H9 (cell line): Measurements from ENCODE around the gene ADAM19. TPM values are rescaled to one million over a fixed set of nuclear protein-coding genes. Genes with fewer than 3 reads are reported as not detected.

Source experiments
- DNase-seq: peaks from one replicate; pipeline ENCODE4 v3.0.0-alpha.2; 2017
- H2AFZ ChIP-seq: one replicate; pipeline ENCODE4 v1.6.1; 2013; ENCODE audit warnings: mild to moderate bottlenecking, low read length, control low read depth, moderate library complexity
- H2AK5ac ChIP-seq: 2 replicates; pipeline ENCODE4 v1.6.1; 2013; ENCODE audit warnings: low read length, control low read depth, mixed read lengths; ENCODE audit not compliant: insufficient read length
- H2BK120ac ChIP-seq: one replicate; pipeline ENCODE4 v1.6.1; 2013; ENCODE audit warnings: low read depth, mild to moderate bottlenecking, low read length, control low read depth, inconsistent platforms; ENCODE audit not compliant: poor library complexity, severe bottlenecking
- H2BK12ac ChIP-seq: 2 replicates; pipeline ENCODE4 v1.6.1; 2013; ENCODE audit warnings: low read length, control low read depth, mixed read lengths, low read depth; ENCODE audit not compliant: insufficient read length
- H2BK15ac ChIP-seq: 2 replicates; pipeline ENCODE4 v1.6.1; 2013; ENCODE audit warnings: low read depth, low read length, control low read depth
- H2BK20ac ChIP-seq: one replicate; pipeline ENCODE4 v1.6.1; 2013; ENCODE audit warnings: low read depth, mild to moderate bottlenecking, low read length, control low read depth, inconsistent platforms; ENCODE audit not compliant: poor library complexity, severe bottlenecking
- H2BK5ac ChIP-seq: 2 replicates; pipeline ENCODE4 v1.6.1; 2013; ENCODE audit warnings: low read length, control low read depth, mixed read lengths; ENCODE audit not compliant: insufficient read length
- H3K14ac ChIP-seq: 2 replicates; pipeline ENCODE4 v1.6.1; 2013; ENCODE audit warnings: low read length, control low read depth; ENCODE audit not compliant: insufficient read depth
- H3K18ac ChIP-seq: 2 replicates; pipeline ENCODE4 v1.6.1; 2013; ENCODE audit warnings: low read depth, mild to moderate bottlenecking, mixed read lengths, low read length, control low read depth; ENCODE audit not compliant: insufficient read length
- H3K23ac ChIP-seq: 2 replicates; pipeline ENCODE4 v1.6.1; 2013; ENCODE audit warnings: low read length, control low read depth, mixed read lengths, low read depth; ENCODE audit not compliant: insufficient read length
- H3K23me2 ChIP-seq: 2 replicates; pipeline ENCODE4 v1.6.1; 2013; ENCODE audit warnings: low read depth, mild to moderate bottlenecking, mixed read lengths, low read length, control low read depth; ENCODE audit not compliant: insufficient read length, poor library complexity, severe bottlenecking
- H3K27ac ChIP-seq: 2 replicates; pipeline ENCODE4 v1.5.1; 2013; ENCODE audit warnings: low read length, control low read depth, mixed read lengths, low read depth; ENCODE audit not compliant: insufficient read length
- H3K27me3 ChIP-seq: 2 replicates; pipeline ENCODE4 v1.6.1; 2013; ENCODE audit warnings: low read length, control low read depth, inconsistent platforms; ENCODE audit not compliant: insufficient read depth
- H3K4ac ChIP-seq: 2 replicates; pipeline ENCODE4 v1.6.1; 2013; ENCODE audit warnings: low read depth, mild to moderate bottlenecking, control low read depth, inconsistent platforms, low read length, moderate library complexity
- H3K4me1 ChIP-seq: 2 replicates; pipeline ENCODE4 v1.6.1; 2013; ENCODE audit warnings: low read length, control low read depth, inconsistent platforms; ENCODE audit not compliant: insufficient read depth
- H3K4me2 ChIP-seq: 2 replicates; pipeline ENCODE4 v1.6.1; 2013; ENCODE audit warnings: low read length, control low read depth, mixed read lengths; ENCODE audit not compliant: insufficient read length, insufficient read depth
- H3K56ac ChIP-seq: 2 replicates; pipeline ENCODE4 v1.6.1; 2013; ENCODE audit warnings: low read depth, mild to moderate bottlenecking, mixed read lengths, low read length, control low read depth; ENCODE audit not compliant: insufficient read length
- H3K79me1 ChIP-seq: 2 replicates; pipeline ENCODE4 v1.6.1; 2013; ENCODE audit warnings: low read depth, mild to moderate bottlenecking, moderate library complexity, low read length, control low read depth, inconsistent platforms; ENCODE audit not compliant: insufficient read depth, poor library complexity, severe bottlenecking
- H3K79me2 ChIP-seq: 2 replicates; pipeline ENCODE4 v1.6.1; 2013; ENCODE audit warnings: low read length, control low read depth, inconsistent platforms; ENCODE audit not compliant: insufficient read depth
- H3K9ac ChIP-seq: 2 replicates; pipeline ENCODE4 v1.6.1; 2013; ENCODE audit warnings: low read length, control low read depth, mixed read lengths; ENCODE audit not compliant: insufficient read length; ENCODE audit errors: extremely low read depth
- H3K9me3 ChIP-seq: one replicate; pipeline ENCODE4 v1.6.1; 2013; ENCODE audit warnings: low read depth, low read length, inconsistent platforms; ENCODE audit not compliant: control insufficient read depth
- H3T11ph ChIP-seq: one replicate; pipeline ENCODE4 v1.6.1; 2013; ENCODE audit warnings: mild to moderate bottlenecking, low read length, control low read depth, inconsistent platforms
- H4K20me1 ChIP-seq: one replicate; pipeline ENCODE4 v1.6.1; 2013; ENCODE audit not compliant: control insufficient read depth, insufficient read length, insufficient read depth
- H4K5ac ChIP-seq: 2 replicates; pipeline ENCODE4 v1.6.1; 2013; ENCODE audit warnings: low read depth, mild to moderate bottlenecking, mixed read lengths, low read length, control low read depth; ENCODE audit not compliant: insufficient read length
- H4K8ac ChIP-seq: replicated peaks from 2 replicates; pipeline ENCODE4 v1.6.1; 2013; ENCODE audit warnings: low read length, control low read depth, mixed read lengths, low read depth; ENCODE audit not compliant: insufficient read length
- H4K91ac ChIP-seq: 2 replicates; pipeline ENCODE4 v1.6.1; 2013; ENCODE audit warnings: low read depth, mild to moderate bottlenecking, moderate library complexity, mixed read lengths, low read length, control low read depth; ENCODE audit not compliant: insufficient read length
- H3K27ac Mint-ChIP-seq, 3 experiments: 2 replicates in 2 of 3; 3 replicates in 1 of 3; pipeline ENCODE4 v1.8.0; 2020 to 2021; ENCODE audit warnings: mixed read lengths in 3 of 3, mild to moderate bottlenecking in 1 of 3, moderate library complexity in 1 of 3
- H3K27me3 Mint-ChIP-seq: 2 replicates; pipeline ENCODE4 v1.8.0; 2021; ENCODE audit warnings: low read depth, mild to moderate bottlenecking, moderate library complexity, mixed read lengths
- H3K36me3 Mint-ChIP-seq, 3 experiments: 2 replicates in 2 of 3; 3 replicates in 1 of 3; pipeline ENCODE4 v1.8.0; 2020 to 2021; ENCODE audit warnings: low read depth in 3 of 3, mixed read lengths in 3 of 3; ENCODE audit not compliant: insufficient read depth in 1 of 3
- H3K4me1 Mint-ChIP-seq, 2 experiments: 2 replicates each; pipeline ENCODE4 v1.8.0; 2020; ENCODE audit warnings: mixed read lengths in 2 of 2
- H3K4me3 Mint-ChIP-seq, 2 experiments: 2 replicates in 1 of 2; 3 replicates in 1 of 2; pipeline ENCODE4 v1.8.0; 2020 to 2021; ENCODE audit warnings: mild to moderate bottlenecking in 2 of 2, mixed read lengths in 2 of 2, moderate library complexity in 1 of 2
- H3K9me3 Mint-ChIP-seq, 2 experiments: 2 replicates in 1 of 2; 3 replicates in 1 of 2; pipeline ENCODE4 v1.8.0; 2020; ENCODE audit warnings: mild to moderate bottlenecking in 2 of 2, mixed read lengths in 2 of 2, moderate library complexity in 1 of 2
- WGBS: extraction: QIAGEN DNeasy Blood & Tissue Kit; methylation state at CpG from one replicate; pipeline ENCODE4 v1.1.7; 2013; ENCODE audit warnings: missing lambda C conversion rate, low lambda C conversion rate, mixed read lengths; ENCODE audit not compliant: insufficient read length; ENCODE audit errors: extremely low coverage; 5-methylcytosine and 5-hydroxymethylcytosine counted together
- total RNA-seq: library from RNA; stranded (reverse); gene quantifications from 2 replicates; pipeline ENCODE4 v1.2.1, GENCODE V29; 2021
- TF ChIP-seq, protein P1 (sequence below): fragments of 200-600 bp; sonication (generic); conservative IDR thresholded peaks from 3 replicates; pipeline ENCODE4 v1.8.0; 2021; ENCODE audit warnings: antibody characterized with exemption, mild to moderate bottlenecking

The ADAM19 gene
- total RNA-seq, 1 experiment from 2014 or later = 9.9 TPM

DNA sequence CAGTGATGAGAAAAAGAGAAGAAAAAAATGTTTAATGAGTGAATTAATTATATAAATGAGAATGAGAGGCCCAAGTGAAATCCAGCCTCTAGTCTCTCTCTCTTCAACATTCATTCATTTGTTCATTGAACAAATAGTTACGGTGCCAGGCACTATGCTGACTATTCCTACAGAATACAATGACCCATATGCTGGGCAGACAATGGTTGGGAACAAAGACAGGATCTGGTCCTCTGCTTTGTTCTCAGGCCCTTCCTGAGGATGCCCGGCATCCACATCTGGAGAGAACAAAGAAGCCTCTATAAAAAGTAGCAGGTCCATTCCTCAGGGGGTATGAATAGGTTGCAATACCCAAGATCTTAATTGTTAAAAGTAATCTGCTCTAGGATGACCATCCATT lies 6.9 kb downstream of the ADAM19 start:
- no peak overlapping the region for H2BK20ac ChIP-seq
- no peaks in the 10 kb centered on the region for H3K27me3 ChIP-seq
- H3K18ac ChIP-seq = no peak overlapping the region
- H2BK15ac ChIP-seq = no peak overlapping the region
- H3K79me2 ChIP-seq = no peaks in the 10 kb centered on the region
- H3K79me1 ChIP-seq = no peaks in the 10 kb centered on the region
- Mint-ChIP-seq H3K27ac (peak overlapping the region in 1 of 3 experiments; percentile 71; a peak in 1 of 7 replicates), H3K36me3 (peaks cover 8 to 15% (median 14%) of the 10 kb centered on the region in 3 experiments; a peak in 5 of 7 replicates), H3K4me3 (no peak overlapping the region), H3K9me3 (no peaks in the 10 kb centered on the region), H3K27me3 (peaks cover 3% of the 10 kb centered on the region), H3K4me1 (peaks cover 14 to 16% of the 10 kb centered on the region in 2 experiments)
- no peak overlapping the region for H2BK5ac ChIP-seq
- H4K91ac ChIP-seq = no peak overlapping the region
- H3K4ac ChIP-seq = no peak overlapping the region
- TF ChIP-seq, protein P1, sequence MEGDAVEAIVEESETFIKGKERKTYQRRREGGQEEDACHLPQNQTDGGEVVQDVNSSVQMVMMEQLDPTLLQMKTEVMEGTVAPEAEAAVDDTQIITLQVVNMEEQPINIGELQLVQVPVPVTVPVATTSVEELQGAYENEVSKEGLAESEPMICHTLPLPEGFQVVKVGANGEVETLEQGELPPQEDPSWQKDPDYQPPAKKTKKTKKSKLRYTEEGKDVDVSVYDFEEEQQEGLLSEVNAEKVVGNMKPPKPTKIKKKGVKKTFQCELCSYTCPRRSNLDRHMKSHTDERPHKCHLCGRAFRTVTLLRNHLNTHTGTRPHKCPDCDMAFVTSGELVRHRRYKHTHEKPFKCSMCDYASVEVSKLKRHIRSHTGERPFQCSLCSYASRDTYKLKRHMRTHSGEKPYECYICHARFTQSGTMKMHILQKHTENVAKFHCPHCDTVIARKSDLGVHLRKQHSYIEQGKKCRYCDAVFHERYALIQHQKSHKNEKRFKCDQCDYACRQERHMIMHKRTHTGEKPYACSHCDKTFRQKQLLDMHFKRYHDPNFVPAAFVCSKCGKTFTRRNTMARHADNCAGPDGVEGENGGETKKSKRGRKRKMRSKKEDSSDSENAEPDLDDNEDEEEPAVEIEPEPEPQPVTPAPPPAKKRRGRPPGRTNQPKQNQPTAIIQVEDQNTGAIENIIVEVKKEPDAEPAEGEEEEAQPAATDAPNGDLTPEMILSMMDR = no peak
- H3K14ac ChIP-seq = no peak overlapping the region
- no peak overlapping the region for H4K8ac ChIP-seq
- H3K27ac ChIP-seq = no peak overlapping the region
- no peak overlapping the region for H2AFZ ChIP-seq
- no peaks in the 10 kb centered on the region for H3K9me3 ChIP-seq
- no peak overlapping the region for H3K23ac ChIP-seq
- H2BK12ac ChIP-seq = no peak overlapping the region
- H4K5ac ChIP-seq = no peak overlapping the region
- no peak overlapping the region for H2AK5ac ChIP-seq
- no peak overlapping the region for H3K56ac ChIP-seq
- H3K9ac ChIP-seq = no peak overlapping the region
- no peak overlapping the region for H3K4me2 ChIP-seq
- H3T11ph ChIP-seq = no peak overlapping the region
- H3K23me2 ChIP-seq = no peaks in the 10 kb centered on the region
- DNase-seq = no peak
- H4K20me1 ChIP-seq = no peaks in the 10 kb centered on the region
- H2BK120ac ChIP-seq = no peak overlapping the region
- no peaks in the 10 kb centered on the region for H3K4me1 ChIP-seq
- WGBS = no CpG with 5 or more reads among the region's 2 CpGs
